ENCODE measurements around the gene GMPPA.

Gene GMPPA

DNA sequence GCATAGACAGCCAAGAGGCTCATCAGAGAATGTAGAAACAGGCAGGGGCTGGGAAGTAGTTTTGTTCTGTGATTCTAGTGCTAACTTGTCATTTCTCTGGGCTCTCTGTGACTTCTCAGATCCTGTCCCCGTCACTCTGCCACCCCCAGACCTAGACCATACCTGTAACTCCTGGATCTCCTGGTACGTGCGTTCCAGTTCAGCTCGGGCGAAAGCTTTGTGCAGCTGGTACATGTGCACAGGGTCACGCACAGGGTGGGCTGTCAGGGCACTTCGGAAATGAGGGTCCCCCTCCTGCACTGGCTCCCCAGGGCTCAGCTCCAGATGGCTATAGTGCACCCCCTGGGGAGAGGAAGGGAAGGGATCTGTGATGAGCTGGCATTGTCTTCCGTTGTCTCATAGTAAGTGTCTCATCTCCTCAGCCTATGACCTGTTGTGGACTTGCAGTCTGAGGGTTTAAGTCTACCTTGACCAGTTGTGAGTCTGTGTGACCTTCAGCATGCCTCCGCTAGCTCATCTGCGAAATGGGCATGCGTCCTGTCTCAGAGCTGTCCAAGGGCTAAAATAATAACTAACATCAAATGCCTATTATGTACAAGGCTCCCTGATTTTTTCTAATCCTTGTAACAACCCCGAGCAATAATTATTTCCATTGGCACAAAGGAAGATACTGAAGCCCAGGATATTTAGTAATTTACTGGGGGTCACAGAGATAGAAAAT lies 42.3 kb downstream of the GMPPA start:
- DNase-seq (no peak), ATAC-seq (no peak)

- peak; percentile 48 for ATAC-seq
- peak; percentile 90 for DNase-seq
Observed at GRCh38 chr2:219541611-219542180, 43.0 kb downstream of the GMPPA start.

- DNase-seq (no peak), ATAC-seq (peak; percentile 37)
Observed at GRCh38 chr2:219542931-219543595, 44.4 kb downstream of the GMPPA start.

GRCh38 chr2:219543596-219544358 lies 45.1 kb downstream of the GMPPA start, which contains the start of the genes CHPF and TMEM198:
Gene CHPF, minus strand, starts transcription at chr2:219543809. Its CDS starts 271 bp downstream, at chr2:219543538.
Gene TMEM198, plus strand, starts transcription at chr2:219544028. Its CDS starts 700 bp downstream, at chr2:219544728.
- ATAC-seq (peak; percentile 81), DNase-seq (peak; percentile 94)

- DNase-seq (no peak), ATAC-seq (no peak)
Observed at GRCh38 chr2:219544567-219544966, 45.9 kb downstream of the GMPPA start.

- ATAC-seq (no peak), DNase-seq (no peak)
Observed at GRCh38 chr2:219545295-219545942, 46.7 kb downstream of the GMPPA start.

DNA sequence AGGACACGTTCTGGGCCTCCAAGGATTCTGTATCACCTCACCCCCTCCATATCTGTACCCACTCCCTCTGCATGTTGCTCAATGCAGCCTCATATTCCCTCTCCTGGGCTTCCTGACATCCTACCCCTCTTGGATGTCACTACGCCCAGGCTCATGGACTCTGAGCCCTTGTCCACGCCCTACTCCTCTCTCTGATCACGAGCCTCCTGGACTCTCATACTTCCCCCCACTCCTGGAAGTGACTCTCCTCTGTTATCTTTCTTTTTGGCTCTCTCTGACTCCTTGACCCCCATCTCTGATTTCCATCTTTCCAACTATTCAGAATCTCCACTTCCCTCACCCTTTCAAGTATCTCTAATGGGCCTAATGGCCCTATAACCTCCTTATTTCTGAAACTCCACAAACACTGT lies 47.3 kb downstream of the GMPPA start:
- ATAC-seq: no peak

GRCh38 chr2:219547621-219548020 lies 48.9 kb downstream of the GMPPA start:
- ATAC-seq: no peak

More for the DNA sequence above, 47.3 kb downstream of the GMPPA start:
- DNase-seq: no peak

DNA sequence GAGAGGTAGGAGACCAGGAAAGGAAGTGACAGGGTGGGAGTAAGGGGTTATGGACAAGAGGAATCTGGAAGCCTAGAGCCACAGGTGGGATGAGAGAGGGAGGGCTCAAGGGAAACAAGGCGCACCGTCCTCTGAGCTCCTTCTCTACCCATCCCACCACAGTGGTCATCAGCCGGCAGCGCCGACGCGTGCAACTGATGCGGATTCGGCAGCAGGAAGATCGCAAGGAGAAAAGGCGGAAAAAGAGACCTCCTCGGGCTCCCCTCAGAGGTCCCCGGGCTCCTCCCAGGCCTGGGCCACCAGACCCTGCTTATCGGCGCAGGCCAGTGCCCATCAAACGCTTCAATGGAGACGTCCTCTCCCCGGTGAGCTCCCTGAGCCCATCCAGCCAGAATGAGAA lies 50.3 kb downstream of the GMPPA start:
- ATAC-seq: no peak
- no peak for DNase-seq

More at GRCh38 chr2:219547621-219548020, 48.9 kb downstream of the GMPPA start:
- no peak for DNase-seq

DNA sequence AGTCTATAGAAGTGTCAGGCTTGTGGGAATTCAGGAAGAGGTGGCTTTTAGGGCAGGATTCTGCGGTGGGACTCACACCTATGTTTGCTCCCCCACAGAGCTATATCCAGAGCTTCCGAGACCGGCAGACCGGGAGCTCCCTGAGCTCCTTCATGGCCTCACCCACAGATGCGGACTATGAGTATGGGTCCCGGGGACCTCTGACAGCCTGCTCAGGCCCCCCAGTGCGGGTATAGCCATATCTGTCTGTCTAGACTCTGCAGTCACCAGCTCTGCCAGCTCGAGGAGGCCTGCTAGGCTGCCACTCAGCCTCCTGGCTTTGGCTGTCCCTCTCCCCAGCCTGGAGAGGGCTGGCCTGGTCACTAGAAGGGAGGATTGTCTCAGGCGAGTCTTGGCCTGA lies 50.9 kb downstream of the GMPPA start:
- ATAC-seq (no peak), DNase-seq (no peak)

DNA sequence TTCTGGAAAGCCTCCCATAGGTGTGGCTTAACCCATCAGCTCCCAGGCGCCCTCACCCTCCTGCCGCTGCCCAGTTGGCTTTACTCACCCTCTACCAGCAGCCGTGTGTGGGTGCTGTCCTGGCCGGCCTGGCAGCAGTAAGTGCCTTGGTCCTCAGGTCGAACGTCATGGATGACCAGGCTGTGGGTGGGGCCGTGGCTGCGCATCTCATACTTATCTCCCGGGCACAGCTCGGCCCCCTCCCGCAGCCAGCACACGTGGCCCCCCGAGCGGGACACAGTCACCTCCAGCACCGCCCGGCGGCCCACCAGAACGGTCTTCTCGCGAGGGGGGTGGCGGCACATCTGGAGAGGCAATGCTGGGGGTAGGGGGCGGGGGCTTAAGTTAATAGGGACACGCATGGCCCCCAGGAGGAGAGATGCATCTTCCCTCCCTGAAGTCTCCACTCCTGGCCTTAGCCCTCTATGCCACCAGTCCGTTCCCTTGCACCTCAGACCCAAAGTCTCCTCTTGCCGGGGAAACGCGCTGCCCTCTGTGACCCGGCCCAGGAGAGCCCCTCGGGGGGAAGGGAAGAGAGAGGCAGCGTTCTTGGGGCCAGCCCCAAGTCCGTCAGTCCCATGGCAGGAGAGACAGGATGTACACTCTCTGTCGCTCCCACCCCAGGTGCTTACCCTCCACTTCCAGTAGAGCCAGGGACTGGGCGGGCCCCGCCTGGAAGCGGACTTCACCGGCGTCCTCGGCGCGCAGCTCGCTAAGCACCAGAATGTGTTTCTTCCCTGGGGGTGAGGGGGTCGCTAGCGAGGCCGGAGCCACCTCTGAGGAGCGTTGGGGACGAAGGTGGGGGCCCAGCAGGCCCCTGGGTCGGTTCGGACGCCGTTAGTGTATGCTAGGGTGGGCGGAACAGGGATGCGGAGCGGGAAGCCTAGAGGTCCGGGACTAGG lies 53.0 kb downstream of the GMPPA start:
- ATAC-seq (no peak), DNase-seq (peak; percentile 22)

- DNase-seq: peak; percentile 87
- ATAC-seq: peak; percentile 85
Observed at GRCh38 chr2:219552382-219553167, 53.9 kb downstream of the GMPPA start.

DNA sequence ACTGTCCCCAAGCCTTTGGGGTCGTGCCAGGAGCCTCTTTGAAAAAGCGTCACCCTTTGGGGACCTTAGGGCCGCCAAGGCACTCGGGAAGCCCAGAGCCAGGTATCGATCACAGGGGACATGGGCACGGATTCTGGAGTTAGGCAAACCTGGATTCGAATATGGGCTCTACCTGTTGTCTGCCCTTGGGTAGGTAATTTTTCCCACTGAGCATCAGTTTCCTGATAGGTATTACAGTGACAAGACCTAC lies 54.4 kb downstream of the GMPPA start:
- ATAC-seq: no peak
- no peak for DNase-seq

- ATAC-seq (no peak), DNase-seq (no peak)
Observed at GRCh38 chr2:219553463-219553963, 54.8 kb downstream of the GMPPA start.

DNA sequence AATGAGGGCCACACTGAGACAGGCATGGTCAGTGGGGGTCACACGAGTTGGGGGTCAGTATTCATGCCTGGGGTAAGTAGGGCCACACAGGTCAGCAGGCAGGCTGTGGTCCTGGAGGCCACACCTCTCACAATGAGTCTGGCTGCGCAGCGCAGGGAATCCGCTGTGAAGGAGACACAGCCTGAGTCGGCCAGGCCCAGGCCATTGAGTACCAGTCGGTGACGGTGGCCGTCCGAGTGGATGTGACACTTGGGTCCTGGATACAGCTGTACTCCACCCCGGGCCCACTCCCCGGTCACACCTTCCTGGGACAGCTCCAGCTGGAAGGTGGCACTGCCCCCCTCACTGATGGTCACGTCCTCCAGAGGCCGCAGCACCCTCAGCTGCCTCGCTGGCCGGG lies 55.7 kb downstream of the GMPPA start:
- DNase-seq (no peak), ATAC-seq (no peak)

DNA sequence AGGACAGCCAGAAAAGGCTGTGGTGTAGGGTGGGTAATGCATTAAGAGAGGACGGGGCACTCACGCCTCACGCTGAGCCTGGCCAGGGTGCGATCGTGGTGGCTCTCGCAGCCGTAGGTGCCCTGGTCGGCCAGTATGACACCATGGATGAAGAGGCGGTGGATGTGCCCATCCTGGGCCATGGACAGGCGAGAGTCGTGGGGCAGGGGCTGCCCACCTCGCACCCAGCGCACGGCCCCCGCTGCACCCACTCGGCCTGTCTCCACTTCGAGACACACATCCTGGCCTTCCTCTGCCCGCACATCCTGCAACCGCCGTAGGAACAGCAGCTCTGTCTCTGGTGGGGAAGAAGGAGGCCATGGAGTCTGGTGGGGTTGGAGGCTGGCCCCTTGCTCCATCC lies 57.3 kb downstream of the GMPPA start:
- no peak for DNase-seq

DNA sequence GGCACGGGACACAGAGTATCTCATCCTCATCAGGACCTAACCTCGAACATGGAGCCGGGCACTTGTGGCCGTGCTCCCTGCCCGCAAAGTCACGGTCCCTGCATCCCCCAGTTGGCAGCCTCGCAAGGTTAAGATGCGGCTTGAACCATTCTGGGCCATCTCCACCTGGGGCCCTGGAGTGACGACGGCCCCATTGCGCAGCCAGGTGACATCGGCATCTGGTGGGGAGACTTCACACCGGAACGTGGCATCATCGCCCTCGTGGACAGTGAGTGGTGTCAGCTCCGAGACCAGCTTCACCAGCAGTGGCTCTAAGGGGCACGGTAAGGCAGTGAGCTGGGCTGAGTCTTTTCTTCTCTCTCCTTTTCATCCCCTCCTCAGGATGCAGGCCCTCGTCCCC lies 57.7 kb downstream of the GMPPA start:
- ATAC-seq: no peak

More for the DNA sequence above, 57.3 kb downstream of the GMPPA start:
- ATAC-seq: no peak

More for the DNA sequence above, 57.7 kb downstream of the GMPPA start:
- DNase-seq: no peak
